Muscle layer of colon (tissue), 2 donors: ENCODE measurements around the gene NPDC1.

Experiments used
- H3K27ac ChIP-seq: one replicate; pipeline ENCODE4 v1.7.0; 2013; ENCODE audit warnings: low read depth, mild to moderate bottlenecking, low read length, moderate library complexity
- H3K27me3 ChIP-seq, 2 donors: one replicate each; pipeline ENCODE4 v1.7.0; 2013; ENCODE audit warnings: low read length in 2 of 2, mild to moderate bottlenecking in 2 of 2; ENCODE audit not compliant: insufficient read depth in 2 of 2, control insufficient read depth in 1 of 2
- H3K36me3 ChIP-seq: one replicate; pipeline ENCODE4 v1.7.0; 2013; ENCODE audit warnings: mild to moderate bottlenecking, low read length; ENCODE audit not compliant: insufficient read depth
- H3K4me1 ChIP-seq: one replicate; pipeline ENCODE4 v1.7.0; 2013; ENCODE audit warnings: mild to moderate bottlenecking, low read length; ENCODE audit not compliant: insufficient read depth
- H3K4me3 ChIP-seq, 2 donors: one replicate each; pipeline ENCODE4 v1.7.0; 2013; ENCODE audit warnings: low read length in 2 of 2, low read depth in 1 of 2, mild to moderate bottlenecking in 1 of 2, moderate library complexity in 1 of 2
- H3K9ac ChIP-seq: one replicate; pipeline ENCODE4 v1.7.0; 2013; ENCODE audit warnings: low read length
- H3K9me3 ChIP-seq: one replicate; pipeline ENCODE4 v1.7.0; 2013; ENCODE audit warnings: mild to moderate bottlenecking, low read length
- donor health status: abdominal sarcoma.
- donor health status: Adenocarcinoma of cecum.

The NPDC1 gene

GRCh38 chr9:137052998-137053943 is 7.3 kb upstream of the NPDC1 start:
- Histone ChIP-seq H3K9me3 (no peaks in the 10 kb centered on the region), H3K27me3 (peaks cover 5 to 59% of the 10 kb centered on the region in 2 donors), H3K27ac (no peak overlapping the region), H3K4me3 (peak overlapping the region in 1 of 2 donors; percentile 21), H3K9ac (no peak overlapping the region), H3K4me1 (peaks cover 21% of the 10 kb centered on the region), H3K36me3 (no peaks in the 10 kb centered on the region)

GRCh38 chr9:137052293-137052692 is 6.3 kb upstream of the NPDC1 start:
- Histone ChIP-seq H3K9ac (no peak overlapping the region), H3K9me3 (no peaks in the 10 kb centered on the region), H3K36me3 (no peaks in the 10 kb centered on the region), H3K27me3 (peaks cover 5 to 69% of the 10 kb centered on the region in 2 donors), H3K4me1 (peaks cover 21% of the 10 kb centered on the region), H3K4me3 (no peak overlapping the region), H3K27ac (no peak overlapping the region)

GRCh38 chr9:137051145-137051724 is 5.3 kb upstream of the NPDC1 start:
- no peak overlapping the region for H3K4me3 ChIP-seq
- peaks cover 21% of the 10 kb centered on the region for H3K4me1 ChIP-seq
- H3K9me3 ChIP-seq: no peaks in the 10 kb centered on the region
- no peak overlapping the region for H3K27ac ChIP-seq
- no peaks in the 10 kb centered on the region for H3K36me3 ChIP-seq
- H3K9ac ChIP-seq: no peak overlapping the region
- H3K27me3 ChIP-seq: peaks cover 5 to 74% of the 10 kb centered on the region in 2 donors

- H3K36me3 ChIP-seq: no peaks in the 10 kb centered on the region
- H3K9ac ChIP-seq: no peak overlapping the region
- H3K4me3 ChIP-seq: no peak overlapping the region
- H3K27ac ChIP-seq: no peak overlapping the region
- H3K9me3 ChIP-seq: no peaks in the 10 kb centered on the region
- peaks cover 5 to 74% of the 10 kb centered on the region in 2 donors for H3K27me3 ChIP-seq
- peaks cover 16% of the 10 kb centered on the region for H3K4me1 ChIP-seq
Measured at GRCh38 chr9:137050570-137050969, 4.6 kb upstream of the NPDC1 start.

- H3K9me3 ChIP-seq: no peaks in the 10 kb centered on the region
- H3K4me3 ChIP-seq: no peak overlapping the region
- H3K4me1 ChIP-seq: peaks cover 12% of the 10 kb centered on the region
- no peaks in the 10 kb centered on the region for H3K36me3 ChIP-seq
- H3K9ac ChIP-seq: no peak overlapping the region
- peaks cover 5 to 74% of the 10 kb centered on the region in 2 donors for H3K27me3 ChIP-seq
- H3K27ac ChIP-seq: no peak overlapping the region
Measured at GRCh38 chr9:137049544-137050449, 3.8 kb upstream of the NPDC1 start.

- Histone ChIP-seq H3K27ac (no peak overlapping the region), H3K9me3 (no peaks in the 10 kb centered on the region), H3K27me3 (peaks cover 5 to 66% of the 10 kb centered on the region in 2 donors), H3K4me3 (no peak overlapping the region), H3K36me3 (no peaks in the 10 kb centered on the region), H3K4me1 (peaks cover 10% of the 10 kb centered on the region), H3K9ac (no peak overlapping the region)
Measured at GRCh38 chr9:137048655-137049543, 2.9 kb upstream of the NPDC1 start.

GRCh38 chr9:137045294-137046087 is 486 bp downstream of the NPDC1 start:
- Histone ChIP-seq H3K27ac (peak overlapping the region; percentile 42), H3K27me3 (peaks cover 5 to 32% of the 10 kb centered on the region in 2 donors), H3K36me3 (no peaks in the 10 kb centered on the region), H3K9ac (no peak overlapping the region), H3K9me3 (no peaks in the 10 kb centered on the region), H3K4me3 (peak overlapping the region; percentile 62 to 74), H3K4me1 (peaks cover 10% of the 10 kb centered on the region)

- H3K36me3 ChIP-seq: no peaks in the 10 kb centered on the region
- H3K4me3 ChIP-seq: peak overlapping the region; percentile 61 to 62
- H3K9me3 ChIP-seq: no peaks in the 10 kb centered on the region
- H3K27ac ChIP-seq: no peak overlapping the region
- H3K27me3 ChIP-seq: peaks cover 3 to 24% of the 10 kb centered on the region in 2 donors
- no peak overlapping the region for H3K9ac ChIP-seq
- peaks cover 10% of the 10 kb centered on the region for H3K4me1 ChIP-seq
Measured at GRCh38 chr9:137044502-137045177, 1.3 kb downstream of the NPDC1 start.

GRCh38 chr9:137044037-137044436 is 1.9 kb downstream of the NPDC1 start:
- H3K27me3 ChIP-seq: peaks cover 0 to 18% of the 10 kb centered on the region in 2 donors
- peaks cover 4% of the 10 kb centered on the region for H3K36me3 ChIP-seq
- no peak overlapping the region for H3K4me3 ChIP-seq
- peaks cover 10% of the 10 kb centered on the region for H3K4me1 ChIP-seq
- no peaks in the 10 kb centered on the region for H3K9me3 ChIP-seq
- H3K9ac ChIP-seq: no peak overlapping the region
- no peak overlapping the region for H3K27ac ChIP-seq
